NCI-H1092 treated with DMSO at 0.1 percent for 48 hours (cell line): ENCODE results near the gene SDCCAG8.

ENCODE experiments used
- DNase-seq: peaks from one replicate; lab custom pipeline; 2025; lab: John Stamatoyannopoulos, UW

The SDCCAG8 gene

GRCh38 chr1:243457363-243457982 is 201.6 kb downstream of the SDCCAG8 start:
- DNase-seq = no peak

GRCh38 chr1:243459059-243459458 is 203.2 kb downstream of the SDCCAG8 start:
- no peak for DNase-seq

- DNase-seq = no peak
These were observed 205.9 kb downstream of the SDCCAG8 start for GRCh38 chr1:243461700-243462099.

- DNase-seq = no peak
These were observed 207.3 kb downstream of the SDCCAG8 start for GRCh38 chr1:243462929-243463697.

GRCh38 chr1:243465081-243465480 is 209.2 kb downstream of the SDCCAG8 start:
- no peak for DNase-seq

- DNase-seq = no peak
These were observed 209.9 kb downstream of the SDCCAG8 start for GRCh38 chr1:243465738-243466137.

- DNase-seq = no peak
These were observed 213.7 kb downstream of the SDCCAG8 start for GRCh38 chr1:243469497-243469896.

GRCh38 chr1:243470502-243470901 is 214.7 kb downstream of the SDCCAG8 start:
- no peak for DNase-seq

- no peak for DNase-seq
These were observed 215.3 kb downstream of the SDCCAG8 start for GRCh38 chr1:243471026-243471685.

GRCh38 chr1:243471754-243472745 is 216.2 kb downstream of the SDCCAG8 start:
- no peak for DNase-seq

GRCh38 chr1:243473227-243474135 is 217.6 kb downstream of the SDCCAG8 start:
- DNase-seq = no peak

- DNase-seq = no peak
These were observed 218.5 kb downstream of the SDCCAG8 start for GRCh38 chr1:243474136-243474881.

- no peak for DNase-seq
These were observed 219.1 kb downstream of the SDCCAG8 start for GRCh38 chr1:243474906-243475305.

- DNase-seq = no peak
These were observed 220.1 kb downstream of the SDCCAG8 start for GRCh38 chr1:243475966-243476365.

GRCh38 chr1:243477731-243478290 is 222.0 kb downstream of the SDCCAG8 start:
- no peak for DNase-seq

- no peak for DNase-seq
These were observed 225.3 kb downstream of the SDCCAG8 start for GRCh38 chr1:243481101-243481500.

- DNase-seq = no peak
These were observed 226.5 kb downstream of the SDCCAG8 start for GRCh38 chr1:243482141-243483022.

GRCh38 chr1:243483071-243483771 is 227.4 kb downstream of the SDCCAG8 start:
- DNase-seq = no peak
